GM19463 (cell line): ENCODE measurements around the gene IGFN1.
A peak's percentile ranks its signal among the peaks of the same experiment; 100 is the strongest.
"Not testable (repeated sequence)": the region's sequence is repeated elsewhere in the genome, so short reads cannot be mapped to it uniquely, and the experiment has no call there.

Source experiments
- ATAC-seq: cut with Tn5 transposase; IDR thresholded peaks from one replicate; pipeline ENCODE4 v1.9.1; 2021; ENCODE audit warnings: mild to moderate bottlenecking, moderate library complexity; ENCODE audit not compliant: unreplicated experiment

The IGFN1 gene

GRCh38 chr1:201163036-201163435 lies 27.6 kb upstream of the IGFN1 start:
- not testable (repeated sequence) for ATAC-seq

- ATAC-seq, result no peak
Observed at GRCh38 chr1:201163707-201164106, 26.9 kb upstream of the IGFN1 start.

GRCh38 chr1:201164645-201165044 lies 26.0 kb upstream of the IGFN1 start:
- ATAC-seq, result no peak

DNA sequence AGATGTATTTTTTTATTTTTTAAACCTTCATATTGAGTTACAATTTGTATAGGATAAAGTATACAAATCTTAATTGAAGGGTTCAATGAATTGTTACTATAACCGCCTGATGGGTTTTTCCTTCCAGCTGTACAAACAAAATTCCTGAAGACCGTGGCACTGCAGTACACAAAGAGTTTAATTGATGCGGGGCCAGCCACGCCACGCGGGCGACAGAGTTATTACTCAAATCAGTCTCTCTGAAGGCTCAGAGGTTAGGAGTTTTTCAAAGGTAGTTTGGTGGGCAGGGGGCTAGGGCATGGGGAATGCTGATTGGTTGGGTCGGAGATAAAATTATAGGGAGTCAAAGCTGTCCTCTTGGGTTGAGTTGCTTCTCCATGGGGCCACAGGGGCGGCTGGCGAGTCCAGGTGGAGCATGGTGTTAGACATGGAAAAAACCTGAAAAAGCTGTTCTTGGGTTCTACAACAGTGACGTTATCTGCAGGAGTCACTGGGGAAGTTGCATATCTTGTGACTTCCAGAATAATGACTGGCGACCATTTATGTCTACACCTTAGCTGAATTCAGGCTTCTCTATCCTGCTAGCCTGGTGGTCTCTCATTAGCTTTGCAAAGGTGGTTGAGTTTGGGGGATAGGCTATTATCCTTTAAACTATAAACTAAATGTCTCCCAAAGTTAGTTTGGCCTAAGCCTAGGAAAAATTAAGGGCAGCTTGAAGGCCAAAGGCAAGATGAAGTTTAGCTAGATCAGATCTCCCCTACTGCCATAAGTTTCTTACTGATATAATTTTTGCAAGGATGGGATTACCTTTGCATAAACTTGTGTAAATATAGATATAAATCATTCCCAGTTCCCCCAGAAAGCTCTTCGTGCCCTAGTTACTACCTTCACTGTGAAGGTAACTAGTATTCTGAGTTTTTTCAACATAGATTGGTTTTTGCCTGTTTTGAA lies 23.3 kb upstream of the IGFN1 start:
- no peak for ATAC-seq

GRCh38 chr1:201169203-201169602 lies 21.4 kb upstream of the IGFN1 start:
- ATAC-seq, result no peak

GRCh38 chr1:201169971-201170532 lies 20.6 kb upstream of the IGFN1 start:
- ATAC-seq, result no peak

DNA sequence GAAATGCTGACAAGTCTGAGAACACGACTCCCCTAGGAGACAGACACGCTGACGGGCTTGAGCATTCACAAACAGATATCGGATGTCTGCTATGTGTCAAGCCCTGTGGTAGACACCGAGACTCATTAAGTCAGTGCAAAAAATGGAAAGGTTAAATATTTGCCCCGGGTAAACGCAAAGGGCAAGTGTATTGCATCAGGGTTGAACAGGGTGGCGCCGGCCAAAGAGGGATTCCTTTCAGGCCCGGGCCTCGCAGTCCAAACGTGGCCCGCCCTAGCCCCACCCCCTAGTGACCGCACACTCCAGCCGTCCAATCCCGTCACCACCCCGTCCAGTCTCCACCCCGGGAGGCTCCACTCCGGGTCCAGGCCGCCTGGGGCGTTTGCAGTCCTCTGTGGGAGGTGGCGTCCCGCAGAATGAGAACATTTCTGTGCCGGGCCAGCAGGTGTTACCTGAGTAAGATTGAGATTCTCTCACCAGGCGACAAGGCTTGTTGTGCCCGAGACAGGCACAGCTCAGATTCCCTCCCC lies 20.0 kb upstream of the IGFN1 start:
- ATAC-seq, result peak; percentile 94

DNA sequence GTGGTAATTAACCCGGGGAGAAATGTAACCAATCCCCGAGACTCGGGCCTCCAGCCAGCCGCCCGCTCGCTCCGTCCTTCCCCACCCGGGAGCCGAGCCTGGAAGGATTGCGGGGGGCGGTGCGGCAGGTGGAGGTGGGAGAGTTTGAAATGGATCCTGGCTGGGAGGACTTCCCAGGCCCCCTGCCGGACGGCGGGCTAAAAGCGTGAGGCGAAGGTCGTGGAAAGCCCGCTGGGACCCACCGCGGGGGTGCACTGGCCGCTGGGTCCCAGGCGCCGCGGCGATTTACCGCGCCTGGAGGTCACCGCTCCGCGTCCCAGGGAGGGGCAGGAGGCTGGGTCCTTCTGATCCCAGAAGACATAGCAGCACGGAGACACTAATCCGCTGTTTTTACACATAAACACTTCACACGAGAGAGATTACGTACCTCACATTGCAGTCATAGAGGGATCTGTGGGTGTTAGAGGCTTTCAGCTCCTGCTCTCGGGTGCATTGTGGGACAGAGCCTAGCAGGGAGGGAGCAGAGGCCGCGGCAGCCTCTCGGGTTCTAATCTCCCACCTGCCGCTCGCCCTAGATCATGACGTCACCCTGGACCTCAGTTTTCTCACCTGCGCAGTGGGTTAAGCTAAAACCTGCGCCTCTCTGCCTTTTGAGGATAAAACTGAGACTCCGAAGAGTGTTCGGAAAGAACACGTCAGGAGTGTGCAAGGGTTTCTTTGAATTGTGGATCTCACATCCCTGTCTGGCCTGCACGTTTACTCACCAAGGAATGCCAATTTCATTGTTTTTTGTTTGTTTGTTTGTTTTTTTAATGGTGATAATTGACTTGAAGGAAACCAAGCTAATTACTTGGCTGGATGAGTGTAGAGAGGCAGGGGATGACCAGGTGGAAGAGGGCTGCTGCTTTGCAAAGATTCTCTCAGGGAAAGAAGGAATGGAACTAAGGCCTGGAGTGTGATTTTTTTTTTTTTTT lies 19.3 kb upstream of the IGFN1 start:
- ATAC-seq, result peak; percentile 28

DNA sequence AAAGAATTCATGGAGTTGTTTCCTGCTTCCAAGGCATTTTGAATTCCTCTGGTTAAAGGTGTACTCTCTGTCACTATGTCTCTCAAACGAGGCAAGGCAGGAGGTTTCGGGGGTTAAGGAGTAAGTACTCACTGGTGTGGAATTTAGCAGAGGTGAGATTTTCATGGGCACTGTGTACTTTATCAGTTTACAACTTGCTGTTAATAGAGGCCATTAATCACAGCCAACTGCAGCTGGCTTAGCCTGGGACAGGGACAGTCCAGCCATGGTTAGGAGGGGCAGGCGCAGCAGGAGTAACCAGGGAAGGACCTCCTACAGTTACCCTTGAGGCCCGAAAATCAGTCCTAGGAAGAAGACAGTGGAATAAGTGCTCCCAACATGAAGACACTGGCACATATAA lies 18.3 kb upstream of the IGFN1 start:
- ATAC-seq, result no peak

GRCh38 chr1:201172999-201173610 lies 17.5 kb upstream of the IGFN1 start:
- ATAC-seq, result no peak

DNA sequence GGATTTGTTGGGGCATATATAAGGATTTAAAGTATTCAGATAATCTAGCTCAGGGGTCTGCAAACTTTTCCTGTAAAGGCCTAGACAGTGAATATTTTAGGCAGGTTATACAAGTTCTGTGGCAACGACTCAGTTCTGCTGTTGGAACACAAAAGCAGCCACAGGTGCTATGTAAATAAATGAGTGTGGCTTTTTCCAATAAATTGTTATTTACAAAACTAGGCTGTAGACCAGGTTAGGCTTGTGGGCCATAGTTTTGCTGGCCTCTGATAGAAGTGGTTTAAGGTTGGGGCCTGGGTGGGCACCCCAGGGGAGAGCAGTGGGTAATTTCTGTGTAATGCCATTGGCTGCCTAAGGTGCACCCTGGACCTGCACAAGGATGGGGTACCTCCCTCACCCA lies 16.9 kb upstream of the IGFN1 start:
- no peak for ATAC-seq

- ATAC-seq, result no peak
Observed at GRCh38 chr1:201175820-201176500, 14.7 kb upstream of the IGFN1 start.

DNA sequence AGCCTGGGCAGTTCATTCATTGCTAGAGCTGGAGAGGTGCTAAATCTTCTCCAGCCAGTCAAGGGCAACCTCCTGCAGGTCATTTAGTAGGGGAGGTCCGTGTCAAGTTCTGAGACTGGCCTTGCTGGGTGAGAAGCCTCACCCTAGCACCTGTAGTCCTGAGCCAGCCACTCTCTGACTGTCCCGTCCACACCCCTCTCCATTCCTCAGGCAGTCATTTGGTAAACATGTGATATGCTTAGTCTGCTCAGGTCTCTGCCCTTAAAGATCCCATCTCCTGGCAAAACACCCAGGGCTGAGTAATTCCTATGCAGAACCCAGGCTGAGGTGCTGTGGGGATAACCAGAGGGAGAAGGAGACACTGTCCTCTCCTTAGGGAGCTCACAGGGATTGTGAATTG lies 13.7 kb upstream of the IGFN1 start:
- ATAC-seq, result no peak

- ATAC-seq, result no peak
Observed at GRCh38 chr1:201178718-201179117, 11.9 kb upstream of the IGFN1 start.

GRCh38 chr1:201180141-201180540 lies 10.5 kb upstream of the IGFN1 start:
- no peak for ATAC-seq

- no peak for ATAC-seq
Observed at GRCh38 chr1:201180901-201181300, 9.7 kb upstream of the IGFN1 start.

GRCh38 chr1:201181323-201181722 lies 9.3 kb upstream of the IGFN1 start:
- ATAC-seq, result no peak

DNA sequence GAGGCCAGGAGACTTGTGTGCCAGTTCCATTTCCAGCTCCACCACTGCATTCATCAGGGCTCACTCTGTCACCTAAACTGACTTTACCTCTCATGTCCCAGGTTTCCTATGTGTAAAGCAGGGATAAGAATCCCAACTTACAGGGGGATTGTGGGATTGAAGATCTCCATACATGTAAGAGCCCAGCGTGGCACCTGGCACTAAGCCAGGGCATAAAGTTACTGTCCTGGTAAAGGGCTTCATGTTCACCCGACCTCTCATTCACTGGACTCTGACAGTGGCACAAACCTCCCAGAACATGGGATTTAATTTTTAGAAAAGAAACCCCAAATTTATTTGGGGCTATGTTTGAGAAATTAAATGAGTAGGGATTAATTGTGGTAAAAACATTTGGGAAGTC lies 8.9 kb upstream of the IGFN1 start:
- no peak for ATAC-seq

DNA sequence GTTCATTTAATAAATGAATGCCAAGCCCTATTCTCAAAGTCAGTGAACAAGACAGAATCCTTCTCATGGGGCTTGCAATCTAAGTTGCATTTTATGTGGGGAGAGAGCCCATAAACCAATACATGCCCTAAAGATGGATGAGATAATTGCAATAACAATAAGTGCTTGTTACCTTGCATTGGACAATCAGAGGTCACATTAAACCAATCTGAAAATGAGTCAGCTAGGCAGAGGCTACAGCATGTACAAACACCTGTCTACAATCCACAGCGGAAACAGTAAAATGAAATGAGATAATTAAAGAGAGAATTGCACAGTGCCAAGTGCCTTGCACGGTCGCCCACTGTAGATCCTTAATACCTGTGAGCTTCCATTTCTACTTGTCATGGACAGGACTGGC lies 7.4 kb upstream of the IGFN1 start:
- no peak for ATAC-seq

- ATAC-seq, result no peak
Observed at GRCh38 chr1:201183753-201184152, 6.9 kb upstream of the IGFN1 start.
